HG02973 (cell line): Measurements from ENCODE around the gene XPR1.

Experiments used
- ATAC-seq: cut with Tn5 transposase; IDR thresholded peaks from one replicate; pipeline ENCODE4 v1.9.1; 2021; ENCODE audit warnings: moderate library complexity; ENCODE audit not compliant: unreplicated experiment

Gene XPR1

GRCh38 chr1:180911640-180912191, 279.9 kb downstream of the XPR1 start:
- ATAC-seq, result no peak

GRCh38 chr1:180912211-180912800, 280.5 kb downstream of the XPR1 start:
- ATAC-seq, result no peak

- ATAC-seq, result no peak
Measured at GRCh38 chr1:180912801-180913565, 281.2 kb downstream of the XPR1 start, which contains the start of gene KIAA1614. TSS of gene KIAA1614 (plus strand) at chr1:180912897. CDS start at chr1:180913244, 347 bp downstream.

GRCh38 chr1:180915426-180915965, 283.7 kb downstream of the XPR1 start:
- no peak for ATAC-seq

- ATAC-seq, result no peak
Measured at GRCh38 chr1:180916012-180916770, 284.4 kb downstream of the XPR1 start.

GRCh38 chr1:180916771-180917170, 284.9 kb downstream of the XPR1 start:
- no peak for ATAC-seq

- no peak for ATAC-seq
Measured at GRCh38 chr1:180917306-180918065, 285.7 kb downstream of the XPR1 start.

GRCh38 chr1:180918519-180918918, 286.7 kb downstream of the XPR1 start:
- ATAC-seq, result no peak

- no peak for ATAC-seq
Measured at GRCh38 chr1:180919183-180919700, 287.4 kb downstream of the XPR1 start.

GRCh38 chr1:180920193-180920592, 288.4 kb downstream of the XPR1 start:
- ATAC-seq, result no peak

GRCh38 chr1:180920702-180921101, 288.9 kb downstream of the XPR1 start:
- ATAC-seq, result no peak

- ATAC-seq, result no peak
Measured at GRCh38 chr1:180921386-180921785, 289.6 kb downstream of the XPR1 start.

- ATAC-seq, result no peak
Measured at GRCh38 chr1:180921891-180922630, 290.2 kb downstream of the XPR1 start.

- no peak for ATAC-seq
Measured at GRCh38 chr1:180922631-180923015, 290.8 kb downstream of the XPR1 start.

GRCh38 chr1:180923021-180923841, 291.4 kb downstream of the XPR1 start:
- no peak for ATAC-seq

GRCh38 chr1:180923887-180924286, 292.1 kb downstream of the XPR1 start:
- no peak for ATAC-seq

- no peak for ATAC-seq
Measured at GRCh38 chr1:180924939-180925338, 293.1 kb downstream of the XPR1 start.

GRCh38 chr1:180925471-180926051, 293.7 kb downstream of the XPR1 start:
- ATAC-seq, result no peak
